Progenitor cell of endocrine pancreas (in vitro differentiated cells): ENCODE data around the gene NPAS2. TPM values are rescaled to one million over a fixed set of nuclear protein-coding genes. Genes with fewer than 3 reads are reported as not detected.

Source experiments
- DNase-seq: peaks from one replicate; pipeline ENCODE4 v3.0.0; 2021; ENCODE audit warnings: low spot score; ENCODE audit not compliant: unreplicated experiment
- H3K27ac Mint-ChIP-seq: 2 replicates; pipeline ENCODE4 v1.8.0; 2021; ENCODE audit warnings: mild to moderate bottlenecking, moderate library complexity, mixed read lengths
- H3K27me3 Mint-ChIP-seq: 2 replicates; pipeline ENCODE4 v1.8.0; 2021; ENCODE audit warnings: mixed read lengths
- H3K36me3 Mint-ChIP-seq: 2 replicates; pipeline ENCODE4 v1.8.0; 2022; ENCODE audit warnings: mixed read lengths; ENCODE audit not compliant: insufficient read depth
- H3K4me1 Mint-ChIP-seq: 2 replicates; pipeline ENCODE4 v1.8.0; 2021; ENCODE audit warnings: low read depth, mixed read lengths
- H3K4me3 Mint-ChIP-seq: 2 replicates; pipeline ENCODE4 v1.8.0; 2021; ENCODE audit warnings: low read depth, mild to moderate bottlenecking, moderate library complexity, mixed read lengths
- H3K9me3 Mint-ChIP-seq: 2 replicates; pipeline ENCODE4 v1.8.0; 2021; ENCODE audit warnings: low read depth, mixed read lengths
- CTCF ChIP-seq: fragments of 200-600 bp; sonication (generic); IDR thresholded peaks from one replicate; pipeline ENCODE4 v1.5.0; 2021; ENCODE audit warnings: antibody characterized with exemption, mild to moderate bottlenecking; ENCODE audit not compliant: unreplicated experiment
- total RNA-seq: library from RNA; stranded (reverse); gene quantifications from 2 replicates; pipeline ENCODE4 v1.2.1, GENCODE V29; 2021

Gene NPAS2
- total RNA-seq, 1 donor from 2014 or later, result 0.84 TPM

GRCh38 chr2:100953406-100954043 lies 133.6 kb downstream of the NPAS2 start:
- Mint-ChIP-seq H3K4me3 (no peak overlapping the region), H3K9me3 (no peaks in the 10 kb centered on the region), H3K36me3 (no peaks in the 10 kb centered on the region), H3K4me1 (no peaks in the 10 kb centered on the region), H3K27me3 (no peaks in the 10 kb centered on the region), H3K27ac (no peak overlapping the region)
- no peak for DNase-seq
- no peak for TF ChIP-seq CTCF

GRCh38 chr2:100954044-100954420 lies 134.1 kb downstream of the NPAS2 start:
- DNase-seq, result no peak
- Mint-ChIP-seq H3K36me3 (no peaks in the 10 kb centered on the region), H3K4me3 (no peak overlapping the region), H3K27me3 (no peaks in the 10 kb centered on the region), H3K4me1 (no peaks in the 10 kb centered on the region), H3K9me3 (no peaks in the 10 kb centered on the region), H3K27ac (no peak overlapping the region)
- TF ChIP-seq CTCF, result no peak

GRCh38 chr2:100955226-100955625 lies 135.3 kb downstream of the NPAS2 start:
- H3K27ac Mint-ChIP-seq, result no peak overlapping the region
- H3K27me3 Mint-ChIP-seq, result no peaks in the 10 kb centered on the region
- no peak for DNase-seq
- no peaks in the 10 kb centered on the region for H3K9me3 Mint-ChIP-seq
- H3K36me3 Mint-ChIP-seq, result no peaks in the 10 kb centered on the region
- H3K4me3 Mint-ChIP-seq, result no peak overlapping the region
- no peaks in the 10 kb centered on the region for H3K4me1 Mint-ChIP-seq
- no peak for TF ChIP-seq CTCF

GRCh38 chr2:100956081-100956480 lies 136.1 kb downstream of the NPAS2 start:
- DNase-seq, result no peak
- Mint-ChIP-seq H3K27ac (no peak overlapping the region), H3K4me3 (no peak overlapping the region), H3K36me3 (no peaks in the 10 kb centered on the region), H3K4me1 (no peaks in the 10 kb centered on the region), H3K27me3 (no peaks in the 10 kb centered on the region), H3K9me3 (no peaks in the 10 kb centered on the region)
- TF ChIP-seq CTCF, result no peak

GRCh38 chr2:100957996-100958653 lies 138.2 kb downstream of the NPAS2 start:
- Mint-ChIP-seq H3K4me3 (no peak overlapping the region), H3K27me3 (peaks cover 4% of the 10 kb centered on the region)

More at GRCh38 chr2:100957996-100958653, 138.2 kb downstream of the NPAS2 start:
- TF ChIP-seq CTCF, result no peak
- Mint-ChIP-seq H3K4me1 (no peaks in the 10 kb centered on the region), H3K27ac (no peak overlapping the region), H3K36me3 (no peaks in the 10 kb centered on the region), H3K9me3 (no peaks in the 10 kb centered on the region)
- DNase-seq, result no peak
